Measurements from ENCODE around the gene SPOUT1. TPM values are rescaled to one million over a fixed set of nuclear protein-coding genes. Genes with fewer than 3 reads are reported as not detected.

The SPOUT1 gene
- total RNA-seq, 1 donor from 2014 or later = 19.5 TPM

DNA sequence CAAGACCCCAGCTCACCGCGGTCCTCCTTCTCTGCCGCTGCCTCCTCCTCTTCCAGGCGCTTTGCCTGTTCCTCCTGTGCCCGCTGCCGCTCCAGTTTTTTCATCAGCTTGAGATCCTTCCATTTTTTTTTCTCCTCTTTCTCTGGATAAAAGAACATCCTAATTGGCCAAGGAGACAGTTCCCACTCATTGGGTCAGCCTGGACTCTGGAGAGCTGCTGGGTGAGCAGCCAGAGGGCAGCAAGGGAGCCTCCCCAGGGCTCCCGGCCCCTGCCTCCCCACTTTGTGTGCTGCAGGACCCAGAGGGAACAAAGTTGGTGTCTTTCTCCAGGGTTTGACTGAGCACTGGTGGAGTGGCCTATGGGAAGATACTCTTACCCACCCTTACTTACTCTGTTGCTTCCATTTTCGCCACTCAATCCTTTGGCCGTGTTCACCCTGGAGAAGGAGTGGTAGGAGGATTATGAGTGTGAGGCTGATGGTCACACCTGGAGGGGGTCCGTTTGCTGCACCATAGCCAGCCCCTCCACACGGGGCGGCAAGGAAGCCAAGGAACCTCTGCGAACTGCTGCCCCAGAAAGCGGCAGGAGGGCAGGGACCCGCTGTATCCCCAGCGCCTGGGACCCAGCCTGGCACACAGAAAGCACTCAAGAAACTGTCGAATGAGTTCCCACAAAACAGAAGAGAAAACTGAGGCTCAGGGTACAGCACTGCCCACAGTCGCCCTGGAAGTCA lies 708 bp downstream of the SPOUT1 start:
- peak overlapping the region; percentile 90 for H3K4me2 ChIP-seq (ENCODE audit: low read length)
- H3K9me3 ChIP-seq (ENCODE audit: insufficient read depth, low read depth, low read length) = no peaks in the 10 kb centered on the region
- H3K9ac ChIP-seq (ENCODE audit: low read length) = peak overlapping the region; percentile 82
- H3K27me3 Mint-ChIP-seq (ENCODE audit: low read depth, unreplicated experiment) = no peaks in the 10 kb centered on the region
- H4K20me1 ChIP-seq (ENCODE audit: insufficient read depth, low read length) = peaks cover 9% of the 10 kb centered on the region
- DNase-seq (ENCODE audit: low read depth) = no peak
- H3K36me3 ChIP-seq (ENCODE audit: insufficient read depth, low read length) = peaks cover 5% of the 10 kb centered on the region
- FAIRE-seq = no peak
- H3K4me1 Mint-ChIP-seq (ENCODE audit: low read depth, unreplicated experiment) = peaks cover 5% of the 10 kb centered on the region
- peak overlapping the region; percentile 57 for H3K27ac ChIP-seq (ENCODE audit: low read depth, low read length)
- H3K27ac Mint-ChIP-seq (ENCODE audit: unreplicated experiment) = peak overlapping the region; percentile 41
- peaks cover 10% of the 10 kb centered on the region for H3K36me3 Mint-ChIP-seq (ENCODE audit: low read depth, unreplicated experiment)
- H3K4me3 ChIP-seq (ENCODE audit: insufficient read depth, low read depth, low read length) = peak overlapping the region; percentile 84
- peak overlapping the region; percentile 91 for H3K4me3 Mint-ChIP-seq (ENCODE audit: unreplicated experiment)
- TF ChIP-seq EZH2 (IDR thresholded peaks at IDR 0.05; ENCODE audit: insufficient read depth, low read length) = no peak
- TF ChIP-seq, protein P1, sequence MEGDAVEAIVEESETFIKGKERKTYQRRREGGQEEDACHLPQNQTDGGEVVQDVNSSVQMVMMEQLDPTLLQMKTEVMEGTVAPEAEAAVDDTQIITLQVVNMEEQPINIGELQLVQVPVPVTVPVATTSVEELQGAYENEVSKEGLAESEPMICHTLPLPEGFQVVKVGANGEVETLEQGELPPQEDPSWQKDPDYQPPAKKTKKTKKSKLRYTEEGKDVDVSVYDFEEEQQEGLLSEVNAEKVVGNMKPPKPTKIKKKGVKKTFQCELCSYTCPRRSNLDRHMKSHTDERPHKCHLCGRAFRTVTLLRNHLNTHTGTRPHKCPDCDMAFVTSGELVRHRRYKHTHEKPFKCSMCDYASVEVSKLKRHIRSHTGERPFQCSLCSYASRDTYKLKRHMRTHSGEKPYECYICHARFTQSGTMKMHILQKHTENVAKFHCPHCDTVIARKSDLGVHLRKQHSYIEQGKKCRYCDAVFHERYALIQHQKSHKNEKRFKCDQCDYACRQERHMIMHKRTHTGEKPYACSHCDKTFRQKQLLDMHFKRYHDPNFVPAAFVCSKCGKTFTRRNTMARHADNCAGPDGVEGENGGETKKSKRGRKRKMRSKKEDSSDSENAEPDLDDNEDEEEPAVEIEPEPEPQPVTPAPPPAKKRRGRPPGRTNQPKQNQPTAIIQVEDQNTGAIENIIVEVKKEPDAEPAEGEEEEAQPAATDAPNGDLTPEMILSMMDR (IDR thresholded peaks at IDR 0.05; ENCODE audit: insufficient read depth, low read depth, low read length) = no peak
- peaks cover 7% of the 10 kb centered on the region for H3K4me1 ChIP-seq (ENCODE audit: insufficient read depth, low read length)
- peak overlapping the region; percentile 66 for H2AFZ ChIP-seq (ENCODE audit: low read depth, low read length)
- no peaks in the 10 kb centered on the region for H3K27me3 ChIP-seq (ENCODE audit: insufficient read depth, low read length)
- peaks cover 17% of the 10 kb centered on the region for H3K79me2 ChIP-seq (ENCODE audit: insufficient read depth, low read length)
- H3K9me3 Mint-ChIP-seq (ENCODE audit: unreplicated experiment) = no peaks in the 10 kb centered on the region

DNA sequence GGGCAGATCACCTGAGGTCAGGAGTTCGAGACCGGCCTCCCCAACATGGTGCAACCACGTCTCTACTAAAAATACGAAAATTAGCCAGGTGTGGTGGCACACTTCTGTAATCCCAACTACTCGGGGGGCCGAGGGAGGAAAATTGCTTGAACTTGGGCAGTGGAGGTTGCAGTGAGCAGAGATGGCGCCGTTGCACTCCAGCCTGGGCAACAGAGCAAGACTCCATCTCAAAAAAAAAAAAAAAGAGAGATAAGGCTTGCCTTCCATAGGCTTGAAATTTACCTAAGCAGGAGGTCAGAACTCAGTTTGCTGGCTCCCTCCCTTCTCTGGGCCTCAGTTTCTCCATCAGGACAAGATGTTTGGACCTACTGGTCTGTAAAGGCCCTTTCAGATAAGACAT lies 1.3 kb downstream of the SPOUT1 start:
- TF ChIP-seq, protein P1 (IDR thresholded peaks at IDR 0.05; ENCODE audit: insufficient read depth, low read depth, low read length) = no peak
- no peak for TF ChIP-seq EZH2 (IDR thresholded peaks at IDR 0.05; ENCODE audit: insufficient read depth, low read length)
- Mint-ChIP-seq H3K4me1 (ENCODE audit: low read depth, unreplicated experiment) (peaks cover 5% of the 10 kb centered on the region), H3K9me3 (ENCODE audit: unreplicated experiment) (no peaks in the 10 kb centered on the region), H3K27ac (ENCODE audit: unreplicated experiment) (no peak overlapping the region), H3K36me3 (ENCODE audit: low read depth, unreplicated experiment) (peaks cover 8% of the 10 kb centered on the region), H3K27me3 (ENCODE audit: low read depth, unreplicated experiment) (no peaks in the 10 kb centered on the region), H3K4me3 (ENCODE audit: unreplicated experiment) (peak overlapping the region; percentile 91)
- DNase-seq (ENCODE audit: low read depth) = no peak
- H3K9me3 ChIP-seq (ENCODE audit: insufficient read depth, low read depth, low read length) = no peaks in the 10 kb centered on the region
- peak overlapping the region; percentile 84 for H3K4me3 ChIP-seq (ENCODE audit: insufficient read depth, low read depth, low read length)
- no peak overlapping the region for H3K27ac ChIP-seq (ENCODE audit: low read depth, low read length)
- peaks cover 7% of the 10 kb centered on the region for H3K4me1 ChIP-seq (ENCODE audit: insufficient read depth, low read length)
- H3K9ac ChIP-seq (ENCODE audit: low read length) = peak overlapping the region; percentile 82
- peaks cover 5% of the 10 kb centered on the region for H3K36me3 ChIP-seq (ENCODE audit: insufficient read depth, low read length)
- no peaks in the 10 kb centered on the region for H3K27me3 ChIP-seq (ENCODE audit: insufficient read depth, low read length)
- peaks cover 9% of the 10 kb centered on the region for H4K20me1 ChIP-seq (ENCODE audit: insufficient read depth, low read length)
- peak overlapping the region; percentile 90 for H3K4me2 ChIP-seq (ENCODE audit: low read length)
- H2AFZ ChIP-seq (ENCODE audit: low read depth, low read length) = no peak overlapping the region
- H3K79me2 ChIP-seq (ENCODE audit: insufficient read depth, low read length) = peaks cover 17% of the 10 kb centered on the region
- no peak for FAIRE-seq

Measured in astrocyte (in vitro differentiated cells and primary cell).